IMR-90 (cell line): ENCODE data around the gene EFHD1. TPM values are rescaled to one million over a fixed set of nuclear protein-coding genes. Genes with fewer than 3 reads are reported as not detected.
A peak's percentile ranks its signal among the peaks of the same experiment; 100 is the strongest.

ENCODE experiments used
- ATAC-seq: fragments of 200-7000 bp; cut with Tn5 transposase; 2 replicates; pipeline ENCODE4 v1.9.1; 2020; ENCODE audit warnings: low read depth, mild to moderate bottlenecking, moderate library complexity
- BruUV-seq: library from RNA; stranded (reverse); fragments of 400-500 nt; replicated peaks from 2 replicates; lab custom pipeline; 2021; lab: Mats Ljungman, UMichigan
- CTCF ChIA-PET: fragments of 300-600 bp; formaldehyde crosslinking; extraction: SDS; loops from one replicate; lab custom pipeline; 2021; ENCODE audit warnings: antibody characterized with exemption; lab: Yijun Ruan, JAX
- POLR2A ChIA-PET: fragments of 300-600 bp; sonication (Branson Sonifier 250); formaldehyde crosslinking; loops from one replicate; lab custom pipeline; 2022; ENCODE audit warnings: antibody characterized with exemption; ENCODE audit not compliant: unreplicated experiment; lab: Charles Lee
- DNase-seq: peaks from one replicate; pipeline ENCODE4 v3.0.0; 2013
- H2AFZ ChIP-seq: replicated peaks from 2 replicates; pipeline ENCODE3; 2013; ENCODE audit warnings: low read length, mild to moderate bottlenecking; ENCODE audit not compliant: poor library complexity
- H2AK5ac ChIP-seq: 2 replicates; pipeline ENCODE4 v1.6.1; 2013; ENCODE audit warnings: low read depth, low read length, inconsistent platforms
- H2AK9ac ChIP-seq: replicated peaks from 2 replicates; pipeline ENCODE3; 2013; ENCODE audit warnings: mild to moderate bottlenecking, low read depth, low read length, moderate library complexity; ENCODE audit not compliant: poor library complexity
- H2BK120ac ChIP-seq: 2 replicates; pipeline ENCODE4 v1.6.1; 2013; ENCODE audit warnings: low read depth, low read length, inconsistent platforms
- H2BK15ac ChIP-seq: 3 replicates; pipeline ENCODE4 v1.6.1; 2013; ENCODE audit warnings: low read depth, low read length, inconsistent platforms
- H2BK20ac ChIP-seq: 2 replicates; pipeline ENCODE4 v1.6.1; 2013; ENCODE audit warnings: low read depth, mild to moderate bottlenecking, inconsistent platforms, low read length, moderate library complexity
- H2BK5ac ChIP-seq: 2 replicates; pipeline ENCODE4 v1.6.1; 2013; ENCODE audit warnings: mild to moderate bottlenecking, low read depth, low read length, inconsistent platforms; ENCODE audit not compliant: poor library complexity, severe bottlenecking
- H3K14ac ChIP-seq: replicated peaks from 2 replicates; pipeline ENCODE4 v1.6.1; 2013; ENCODE audit warnings: low read depth, low read length, inconsistent platforms
- H3K18ac ChIP-seq: 2 replicates; pipeline ENCODE4 v1.6.1; 2013; ENCODE audit warnings: low read depth, low read length, control low read depth
- H3K23ac ChIP-seq: 2 replicates; pipeline ENCODE4 v1.6.1; 2013; ENCODE audit warnings: low read depth, low read length, inconsistent platforms
- H3K27ac ChIP-seq: 2 replicates; pipeline ENCODE4 v1.5.1; 2013; ENCODE audit warnings: mild to moderate bottlenecking, control low read depth, low read length; ENCODE audit not compliant: insufficient read depth
- H3K27me3 ChIP-seq: 2 replicates; pipeline ENCODE4 v1.6.1; 2013; ENCODE audit warnings: low read length; ENCODE audit not compliant: control insufficient read depth, insufficient read depth
- H3K36me3 ChIP-seq: 2 replicates; pipeline ENCODE4 v1.6.1; 2013; ENCODE audit warnings: low read length, mixed read lengths; ENCODE audit not compliant: control insufficient read depth, insufficient read depth
- H3K4ac ChIP-seq: 2 replicates; pipeline ENCODE4 v1.6.1; 2013; ENCODE audit warnings: low read depth, low read length, inconsistent platforms
- H3K4me1 ChIP-seq: 2 replicates; pipeline ENCODE4 v1.6.1; 2013; ENCODE audit warnings: low read length, mixed read lengths; ENCODE audit not compliant: control insufficient read depth, insufficient read depth
- H3K4me2 ChIP-seq: 2 replicates; pipeline ENCODE4 v1.6.1; 2013; ENCODE audit warnings: low read depth, mild to moderate bottlenecking, control low read depth, low read length, moderate library complexity
- H3K4me3 ChIP-seq: 2 replicates; pipeline ENCODE4 v1.5.1; 2013; ENCODE audit warnings: low read depth, mild to moderate bottlenecking, control low read depth, low read length, moderate library complexity; ENCODE audit not compliant: insufficient read depth
- H3K56ac ChIP-seq: 2 replicates; pipeline ENCODE4 v1.6.1; 2013; ENCODE audit warnings: low read length, inconsistent platforms; ENCODE audit not compliant: insufficient read depth; ENCODE audit errors: extremely low read depth
- H3K79me1 ChIP-seq, 2 experiments: 2 replicates each; pipeline ENCODE4 v1.6.1; 2013; ENCODE audit warnings: low read length in 2 of 2, inconsistent platforms in 1 of 2, low read depth in 1 of 2
- H3K9ac ChIP-seq: 2 replicates; pipeline ENCODE4 v1.6.1; 2013; ENCODE audit warnings: low read depth, low read length, control low read depth
- H3K9me1 ChIP-seq: 2 replicates; pipeline ENCODE4 v1.6.1; 2013; ENCODE audit warnings: low read length, inconsistent platforms; ENCODE audit not compliant: insufficient read depth
- H3K9me3 ChIP-seq: 2 replicates; pipeline ENCODE4 v1.6.1; 2013; ENCODE audit warnings: low read length; ENCODE audit not compliant: control insufficient read depth, insufficient read depth
- H4K20me1 ChIP-seq: 2 replicates; pipeline ENCODE4 v1.6.1; 2013; ENCODE audit warnings: low read length, inconsistent platforms; ENCODE audit not compliant: insufficient read depth
- H4K5ac ChIP-seq: 2 replicates; pipeline ENCODE4 v1.6.1; 2013; ENCODE audit warnings: mild to moderate bottlenecking, low read depth, low read length, control low read depth
- H4K8ac ChIP-seq, 2 experiments: 2 replicates each; pipeline ENCODE4 v1.6.1; 2013; ENCODE audit warnings: low read depth in 2 of 2, low read length in 2 of 2, control low read depth in 1 of 2, inconsistent platforms in 1 of 2
- H4K91ac ChIP-seq: 2 replicates; pipeline ENCODE4 v1.6.1; 2013; ENCODE audit warnings: low read depth, low read length, inconsistent platforms; ENCODE audit not compliant: insufficient read depth
- CEBPB ChIP-seq: IDR thresholded peaks from 2 replicates; pipeline ENCODE4 v1.6.1; 2012; ENCODE audit warnings: low read depth, low read length, improper control_type of control experiment
- MAZ ChIP-seq: IDR thresholded peaks from 2 replicates; pipeline ENCODE4 v1.6.1; 2012; ENCODE audit warnings: low read depth, mild to moderate bottlenecking, low read length, improper control_type of control experiment, moderate library complexity, borderline replicate concordance
- MXI1 ChIP-seq: IDR thresholded peaks from 2 replicates; pipeline ENCODE4 v1.6.1; 2012; ENCODE audit warnings: low read depth, mild to moderate bottlenecking, low read length, moderate library complexity, borderline replicate concordance
- NFE2L2 ChIP-seq: fragments of 150-350 bp; IDR thresholded peaks from 2 replicates; pipeline ENCODE4 v1.6.1; 2016; ENCODE audit warnings: low read depth, mild to moderate bottlenecking, low read length
- WGBS, 2 experiments: methylation state at CpG; one replicate each; pipeline versions ENCODE4 v1.1.5 to v1.1.7; 2013; ENCODE audit warnings: missing lambda C conversion rate in 2 of 2; ENCODE audit not compliant: insufficient read length in 1 of 2; ENCODE audit errors: extremely low coverage in 2 of 2; 5-methylcytosine and 5-hydroxymethylcytosine counted together
- dilution Hi-C: fragments of 300-500 bp; cut with HindIII; formaldehyde crosslinking; loops from one replicate; pipeline ENCODE4 v1.14.3; 2018; ENCODE audit warnings: low sequenced_read_pairs; ENCODE audit not compliant: unreplicated experiment
- in situ Hi-C: fragments of 300-500 bp; cut with MboI; formaldehyde crosslinking; loops from 3 replicates; pipeline ENCODE4 v1.14.3; 2019; ENCODE audit warnings: low sequenced_read_pairs, inconsistent platforms, mixed read lengths
- intact Hi-C: fragments of 100-400 bp; cut with micrococcal nuclease; formaldehyde crosslinking; loops from 2 replicates; pipeline ENCODE4 v1.10.0; 2022
- polyA plus RNA-seq, 3 experiments: library from polyadenylated mRNA; depleted of rRNA; stranded (reverse); fragments of >200 nt; gene quantifications; 2 replicates each; pipeline ENCODE4 v1.2.3, GENCODE V29; 2012; ENCODE audit warnings: low replicate concordance in 1 of 3
- total RNA-seq: library from RNA; depleted of rRNA; stranded (reverse); fragments of >200 nt; gene quantifications from 2 replicates; pipeline ENCODE4 v1.2.3, GENCODE V29; 2012

The EFHD1 gene
- total and polyA plus RNA-seq, 2 of the 4 experiments (the other 2 are of a cell fraction), result 0.27 TPM; not detected in 1

DNA sequence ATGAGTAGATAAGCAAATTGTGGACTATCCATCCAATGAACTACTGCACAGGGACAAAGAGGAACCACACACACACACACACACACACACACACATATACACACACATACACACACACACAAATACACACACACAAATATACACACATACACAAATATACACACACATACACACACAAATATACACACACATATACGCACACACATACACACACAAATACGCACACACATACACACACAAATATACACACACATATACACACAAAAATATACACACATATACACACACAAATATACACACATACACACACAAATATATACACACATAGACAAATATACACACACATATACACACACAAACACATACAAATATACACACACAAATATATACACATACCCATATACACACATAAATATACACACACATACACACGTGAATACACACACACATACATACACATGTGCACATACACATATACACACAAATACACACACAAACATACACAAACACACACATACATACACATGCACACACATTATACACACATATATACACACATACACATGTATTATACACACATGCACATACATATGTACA, 19.8 kb upstream of the EFHD1 start:
- in situ Hi-C loops (no loop called here), intact Hi-C loops (no loop called here), dilution Hi-C loops (no loop called here)
- Histone ChIP-seq H2BK120ac (no peak overlapping the region), H2AFZ (no peak overlapping the region), H3K79me1 (no peaks in the 10 kb centered on the region), H4K91ac (no peak overlapping the region), H3K9ac (no peak overlapping the region), H3K18ac (no peak overlapping the region), H2AK9ac (no peak overlapping the region), H3K14ac (no peak overlapping the region), H3K27me3 (no peaks in the 10 kb centered on the region), H2BK5ac (peak overlapping the region; percentile 78), H3K56ac (no peak overlapping the region), H4K20me1 (no peaks in the 10 kb centered on the region), H3K27ac (no peak overlapping the region), H3K9me1 (peaks cover 4% of the 10 kb centered on the region; the same call in 1 of the 2 replicates), H3K23ac (no peak overlapping the region), H3K4me3 (no peak overlapping the region), H4K8ac (no peak overlapping the region), H3K4me2 (no peak overlapping the region), H3K4ac (no peak overlapping the region), H2BK15ac (no peak overlapping the region), H3K4me1 (peaks cover 3% of the 10 kb centered on the region; the same call in 1 of the 2 replicates), H3K9me3 (no peaks in the 10 kb centered on the region), H4K5ac (no peak overlapping the region), H3K36me3 (no peaks in the 10 kb centered on the region), H2BK20ac (no peak overlapping the region), H2AK5ac (no peak overlapping the region)
- no peak for ATAC-seq
- no peak for TF ChIP-seq NFE2L2
- TF ChIP-seq MXI1, result no peak
- no peak for TF ChIP-seq MAZ
- TF ChIP-seq CEBPB, result no peak
- WGBS, 2 experiments, result 53 to 75% methylated on average over 2 to 3 of the region's 3 CpGs
- ChIA-PET CTCF (no interaction called here), POLR2A (no interaction called here)
- DNase-seq, result no peak
- no TSS peak for BruUV-seq
